GM12878 (cell line): Measurements from ENCODE around the gene MYLK4. TPM values are rescaled to one million over a fixed set of nuclear protein-coding genes. Genes with fewer than 3 reads are reported as not detected.

Experiments used
- ATAC-seq: fragments of 200-7000 bp; cut with Tn5 transposase; 3 replicates; pipeline ENCODE4 v1.9.1; 2020; ENCODE audit warnings: mild to moderate bottlenecking, moderate library complexity
- BruUV-seq: library from RNA; stranded (reverse); fragments of 400-500 nt; replicated peaks from 2 replicates; lab custom pipeline; 2021; lab: Mats Ljungman, UMichigan
- CTCF ChIA-PET: fragments of 300-600 bp; sonication (Branson Sonifier 250); formaldehyde crosslinking; extraction: SDS; loops from one replicate; lab custom pipeline; 2021; ENCODE audit warnings: inconsistent platforms; lab: Yijun Ruan, JAX
- POLR2A ChIA-PET: fragments of 350-600 bp; formaldehyde crosslinking; extraction: SDS; loops from one replicate; lab custom pipeline; 2021; ENCODE audit warnings: inconsistent platforms; lab: Charles Lee
- RAD21 ChIA-PET: fragments of 300-600 bp; sonication (Branson Sonifier 250); formaldehyde crosslinking; loops from one replicate; lab custom pipeline; 2023; ENCODE audit warnings: antibody characterized with exemption; ENCODE audit not compliant: unreplicated experiment; lab: Charles Lee
- SMC1A ChIA-PET: fragments of 300-600 bp; sonication (Branson Sonifier 250); formaldehyde crosslinking; loops from one replicate; lab custom pipeline; 2023; ENCODE audit not compliant: unreplicated experiment, uncharacterized antibody; lab: Charles Lee
- DNase-seq: peaks from one replicate; pipeline ENCODE4 v3.0.0-alpha.2; 2011; ENCODE audit warnings: low read depth, low spot score
- FAIRE-seq: peaks from 3 replicates; lab custom pipeline; 2011; peaks lifted over from hg19 to GRCh38; lab: Jason Lieb, UNC
- H2AFZ ChIP-seq: 2 replicates; pipeline ENCODE4 v1.6.0; 2011; ENCODE audit warnings: low read depth, low read length, control low read depth; ENCODE audit not compliant: control insufficient read depth
- H3K27ac ChIP-seq: 2 replicates; pipeline ENCODE4 v1.5.1; 2011; ENCODE audit warnings: control low read depth; ENCODE audit not compliant: control insufficient read depth, insufficient read depth
- H3K27me3 ChIP-seq, 2 experiments: replicated peaks in 1 of 2; 2 replicates each; pipeline versions ENCODE4 v1.6.0 to v1.6.1; 2011; ENCODE audit warnings: low read length in 1 of 2; ENCODE audit not compliant: control insufficient read depth in 2 of 2, insufficient read depth in 2 of 2
- H3K36me3 ChIP-seq, 2 experiments: 2 replicates each; pipeline ENCODE4 v1.5.1; 2011; ENCODE audit warnings: low read length in 1 of 2; ENCODE audit not compliant: control insufficient read depth in 2 of 2, insufficient read depth in 2 of 2
- H3K4me1 ChIP-seq: 2 replicates; pipeline ENCODE4 v1.6.1; 2011; ENCODE audit warnings: mild to moderate bottlenecking, low read length, moderate library complexity, mixed read lengths; ENCODE audit not compliant: control insufficient read depth, insufficient read depth
- H3K4me2 ChIP-seq: 2 replicates; pipeline ENCODE4 v1.6.0; 2011; ENCODE audit warnings: control low read depth; ENCODE audit not compliant: control insufficient read depth, insufficient read depth
- H3K4me3 ChIP-seq: fragments of 200-600 bp; sonication (generic); 2 replicates; pipeline ENCODE4 v1.5.1; 2016
- H3K79me2 ChIP-seq: 2 replicates; pipeline ENCODE4 v1.6.0; 2011; ENCODE audit warnings: low read length; ENCODE audit not compliant: control insufficient read depth, insufficient read depth
- H3K9ac ChIP-seq: 2 replicates; pipeline ENCODE4 v1.8.0; 2011; ENCODE audit warnings: low read length, control low read depth, mixed read lengths; ENCODE audit not compliant: control insufficient read depth, insufficient read depth
- H3K9me3 ChIP-seq: replicated peaks from 3 replicates; pipeline ENCODE4 v1.5.1; 2011; ENCODE audit warnings: mild to moderate bottlenecking, low read length; ENCODE audit not compliant: control insufficient read depth, insufficient read depth
- H4K20me1 ChIP-seq: 2 replicates; pipeline ENCODE4 v1.6.0; 2011; ENCODE audit not compliant: control insufficient read depth, insufficient read depth
- IRF4 ChIP-seq: IDR thresholded peaks from 2 replicates; pipeline ENCODE4 v1.6.1; 2011; ENCODE audit warnings: low read depth, low read length
- MEF2A ChIP-seq: IDR thresholded peaks from 2 replicates; pipeline ENCODE4 v1.6.1; 2011; ENCODE audit warnings: low read depth, mild to moderate bottlenecking, low read length, moderate library complexity; ENCODE audit not compliant: insufficient read depth
- MEF2B ChIP-seq: fragments of 450-650 bp; IDR thresholded peaks from 2 replicates; pipeline ENCODE4 v1.6.1; 2018; ENCODE audit warnings: mild to moderate bottlenecking, moderate library complexity; ENCODE audit not compliant: partially characterized antibody, poor library complexity, severe bottlenecking
- NFXL1 ChIP-seq: fragments of 450-650 bp; IDR thresholded peaks from 2 replicates; pipeline ENCODE4 v1.6.1; 2017; ENCODE audit warnings: antibody characterized with exemption, mild to moderate bottlenecking, borderline replicate concordance
- POLR2A ChIP-seq: IDR thresholded peaks from 2 replicates; pipeline ENCODE4 v1.6.1; 2011; ENCODE audit warnings: low read depth, mild to moderate bottlenecking, low read length
- POU2F2 ChIP-seq: IDR thresholded peaks from 3 replicates; pipeline ENCODE4 v1.6.1; 2011; ENCODE audit warnings: low read depth, mild to moderate bottlenecking, low read length, borderline replicate concordance
- SPI1 ChIP-seq: IDR thresholded peaks from 2 replicates; pipeline ENCODE4 v1.6.1; 2011; ENCODE audit warnings: low read depth, mild to moderate bottlenecking, low read length, moderate library complexity, borderline replicate concordance; ENCODE audit not compliant: insufficient read depth
- SRF ChIP-seq, 2 experiments: IDR thresholded peaks; 2 replicates each; pipeline ENCODE4 v1.6.1; 2011; ENCODE audit warnings: low read depth in 2 of 2, low read length in 2 of 2, mild to moderate bottlenecking in 1 of 2, moderate library complexity in 1 of 2
- TCF3 ChIP-seq: IDR thresholded peaks from 2 replicates; pipeline ENCODE4 v1.6.1; 2012; ENCODE audit warnings: low read depth, mild to moderate bottlenecking, low read length, borderline replicate concordance; ENCODE audit not compliant: insufficient read depth
- ZNF592 ChIP-seq: fragments of 450-650 bp; IDR thresholded peaks from 2 replicates; pipeline ENCODE4 v1.6.1; 2017; ENCODE audit warnings: mild to moderate bottlenecking, moderate library complexity
- WGBS: methylation state at CpG from one replicate; pipeline ENCODE4 v1.1.6; 2016; ENCODE audit warnings: low lambda C conversion rate; ENCODE audit not compliant: insufficient replicate concordance, insufficient coverage; ENCODE audit errors: missing lambda C conversion rate; 5-methylcytosine and 5-hydroxymethylcytosine counted together
- in situ Hi-C: fragments of 300-500 bp; cut with MboI; formaldehyde crosslinking; loops from 9 replicates; pipeline ENCODE4 v1.14.3; 2018; ENCODE audit warnings: mixed read lengths
- intact Hi-C: fragments of 100-400 bp; cut with micrococcal nuclease; formaldehyde crosslinking; loops from one replicate; pipeline ENCODE4 v1.14.2; 2022; ENCODE audit not compliant: unreplicated experiment
- polyA plus RNA-seq, 11 experiments: library from polyadenylated mRNA; depleted of rRNA in 4 of 11; unstranded in 6 of 11; stranded (reverse) in 5 of 11; fragments of >200 nt; fragmentation: Nextera tagmentation in 4 of 11; fragmentation: Illumina TruSeq in 1 of 11; extraction: Ambion mirVana in 4 of 11; extraction: Trizol in 1 of 11; gene quantifications; 1 replicate in 1 of 11; 2 replicates in 10 of 11; pipeline versions ENCODE4 v1.2.1 to v1.2.3, GENCODE V29; 2011 to 2016; ENCODE audit warnings: inconsistent platforms in 2 of 11, missing spikeins in 2 of 11, low read depth in 1 of 11
- total RNA-seq, 4 experiments: library from RNA; depleted of rRNA in 3 of 4; stranded (reverse); fragments of >200 nt in 3 of 4; fragmentation: Illumina TruSeq in 1 of 4; extraction: Trizol in 1 of 4; gene quantifications; 2 replicates each; pipeline versions ENCODE4 v1.2.1 to v1.2.3, GENCODE V29; 2013 to 2021

MYLK4 gene
- total and polyA plus RNA-seq, 10 of the 15 experiments (the other 5 are each of a cell fraction or from before 2014, with no cell fraction given), result under 0.01 to 0.09 (median 0.05) TPM; not detected in 1

DNA sequence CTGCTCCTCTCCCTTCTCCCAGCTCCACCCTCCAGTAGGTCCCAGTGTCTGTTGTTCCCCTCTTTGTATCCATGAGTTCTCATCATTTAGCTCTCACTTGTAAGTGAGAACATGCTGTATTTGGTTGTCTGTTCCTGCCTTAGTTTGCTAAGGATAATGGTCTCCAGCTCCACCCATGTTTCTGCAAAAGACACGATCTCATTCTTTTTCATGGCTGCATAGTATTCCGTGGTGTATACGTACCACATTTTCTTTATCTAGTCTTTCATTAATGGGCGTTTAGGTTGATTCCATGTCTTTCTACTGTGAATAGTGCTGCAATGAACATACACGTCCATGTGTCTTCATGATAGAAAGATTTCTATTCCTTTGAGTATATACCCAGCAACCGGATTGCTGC lies 136.6 kb downstream of the MYLK4 start:
- Histone ChIP-seq H3K27me3 (peaks cover 2 to 3% of the 10 kb centered on the region in 2 experiments; a peak in 3 of 4 replicates), H3K4me2 (no peak overlapping the region), H3K4me1 (no peaks in the 10 kb centered on the region), H2AFZ (no peak overlapping the region), H3K27ac (no peak overlapping the region), H3K36me3 (no peaks in the 10 kb centered on the region), H3K9ac (no peak overlapping the region), H4K20me1 (no peaks in the 10 kb centered on the region), H3K9me3 (no peaks in the 10 kb centered on the region), H3K79me2 (no peaks in the 10 kb centered on the region), H3K4me3 (no peak overlapping the region)
- BruUV-seq, result no TSS peak
- 68% methylated on average over 6 of the region's 6 CpGs for WGBS
- ChIA-PET CTCF (no interaction called here), SMC1A (no interaction called here), POLR2A (no interaction called here)
- intact Hi-C loops, result no loop called here
- no peak for FAIRE-seq
- DNase-seq, result no peak
- TF ChIP-seq POLR2A, result no peak
- no peak for TF ChIP-seq ZNF592
- TF ChIP-seq POU2F2, result no peak
- no peak for TF ChIP-seq SRF (IDR thresholded peaks at IDR 0.05; ENCODE audit: low read depth in 2 of 2, low read length in 2 of 2)
- no peak for TF ChIP-seq SPI1
- TF ChIP-seq IRF4, result no peak
- no peak for TF ChIP-seq MEF2B
- TF ChIP-seq TCF3, result no peak
- no peak for TF ChIP-seq NFXL1
- TF ChIP-seq MEF2A, result no peak
- TF ChIP-seq, all 136 proteins: peak for 0
- no peak for ATAC-seq
- RAD21 ChIA-PET, result no interaction called here
- in situ Hi-C loops, result no loop called here

Other genes with a start within 250 kb of the MYLK4 start
- gene WRNIP1, start 14.5 kb upstream of the MYLK4 start, total RNA-seq (2014; rRNA removed), result 26.2 and 29.6 TPM in 2 replicates
- gene WRNIP1, start 14.5 kb upstream of the MYLK4 start, total RNA-seq (2014; rRNA removed; fragmentation: Illumina TruSeq; extraction: Trizol), result 23.1 and 23.5 TPM in 2 replicates
- 24.9 and 25.1 TPM in 2 replicates for gene WRNIP1, start 14.5 kb upstream of the MYLK4 start, total RNA-seq (2021)
- gene WRNIP1, start 14.5 kb upstream of the MYLK4 start, polyA plus RNA-seq (2011; rRNA removed), result 25.0 and 30.5 TPM in 2 replicates
- 17.8 and 30.2 TPM in 2 replicates for gene WRNIP1, start 14.5 kb upstream of the MYLK4 start, polyA plus RNA-seq (2014; fragmentation: Illumina TruSeq; extraction: Trizol)
- 10 to 100 TPM in 1 of 2 experiments, 1 to 10 TPM in 1; 9.3 to 13.6 TPM for gene WRNIP1, start 14.5 kb upstream of the MYLK4 start, polyA plus RNA-seq (2014; fragmentation: Nextera tagmentation; extraction: Ambion mirVana)
- 28.2 and 29.8 TPM in 2 replicates for gene WRNIP1, start 14.5 kb upstream of the MYLK4 start, polyA plus RNA-seq (2014; rRNA removed)
- 10 to 100 TPM; 13.1 to 14.2 TPM for gene WRNIP1, start 14.5 kb upstream of the MYLK4 start, polyA plus RNA-seq (2016; fragmentation: Nextera tagmentation; extraction: Ambion mirVana)
- 0.45 and 0.65 TPM in 2 replicates for gene SERPINB1, start 90.9 kb upstream of the MYLK4 start, total RNA-seq (2014; rRNA removed)
- gene SERPINB1, start 90.9 kb upstream of the MYLK4 start, total RNA-seq (2014; rRNA removed; fragmentation: Illumina TruSeq; extraction: Trizol), result 0.67 and 0.88 TPM in 2 replicates
- 1.6 TPM in 2 replicates for gene SERPINB1, start 90.9 kb upstream of the MYLK4 start, total RNA-seq (2021)
- 2.4 and 3.5 TPM in 2 replicates for gene SERPINB1, start 90.9 kb upstream of the MYLK4 start, polyA plus RNA-seq (2011; rRNA removed)
- 1.1 and 3.2 TPM in 2 replicates for gene SERPINB1, start 90.9 kb upstream of the MYLK4 start, polyA plus RNA-seq (2014; fragmentation: Illumina TruSeq; extraction: Trizol)
- 1 to 10 TPM in 1 of 2 experiments, under 1 TPM in 1; 0.82 to 1.8 TPM for gene SERPINB1, start 90.9 kb upstream of the MYLK4 start, polyA plus RNA-seq (2014; fragmentation: Nextera tagmentation; extraction: Ambion mirVana)
- 0.71 and 0.85 TPM in 2 replicates for gene SERPINB1, start 90.9 kb upstream of the MYLK4 start, polyA plus RNA-seq (2014; rRNA removed)
- under 1 TPM; 0.67 to 0.72 TPM for gene SERPINB1, start 90.9 kb upstream of the MYLK4 start, polyA plus RNA-seq (2016; fragmentation: Nextera tagmentation; extraction: Ambion mirVana)
- 4.7 and 5.6 TPM in 2 replicates for gene SERPINB9, start 152.4 kb upstream of the MYLK4 start, total RNA-seq (2014; rRNA removed)
- 5.4 and 5.5 TPM in 2 replicates for gene SERPINB9, start 152.4 kb upstream of the MYLK4 start, total RNA-seq (2014; rRNA removed; fragmentation: Illumina TruSeq; extraction: Trizol)
- gene SERPINB9, start 152.4 kb upstream of the MYLK4 start, total RNA-seq (2021), result 5.8 and 6.1 TPM in 2 replicates
- 133 and 141 TPM in 2 replicates for gene SERPINB9, start 152.4 kb upstream of the MYLK4 start, polyA plus RNA-seq (2011; rRNA removed)
- 6.7 and 7.3 TPM in 2 replicates for gene SERPINB9, start 152.4 kb upstream of the MYLK4 start, polyA plus RNA-seq (2014; fragmentation: Illumina TruSeq; extraction: Trizol)
- gene SERPINB9, start 152.4 kb upstream of the MYLK4 start, polyA plus RNA-seq (2014; fragmentation: Nextera tagmentation; extraction: Ambion mirVana), result 1 to 10 TPM; 2.0 to 3.7 TPM
- 3.8 and 5.9 TPM in 2 replicates for gene SERPINB9, start 152.4 kb upstream of the MYLK4 start, polyA plus RNA-seq (2014; rRNA removed)
- gene SERPINB9, start 152.4 kb upstream of the MYLK4 start, polyA plus RNA-seq (2016; fragmentation: Nextera tagmentation; extraction: Ambion mirVana), result 1 to 10 TPM; 4.1 to 4.2 TPM
- gene SERPINB6, start 220.6 kb upstream of the MYLK4 start, total RNA-seq (2014; rRNA removed), result 0.54 and 0.68 TPM in 2 replicates
- gene SERPINB6, start 220.6 kb upstream of the MYLK4 start, total RNA-seq (2014; rRNA removed; fragmentation: Illumina TruSeq; extraction: Trizol), result 0.49 and 0.88 TPM in 2 replicates
- gene SERPINB6, start 220.6 kb upstream of the MYLK4 start, total RNA-seq (2021), result 0.66 and 1.2 TPM in 2 replicates
- 0.14 TPM in 1 of 2 replicates, not detected in the other for gene SERPINB6, start 220.6 kb upstream of the MYLK4 start, polyA plus RNA-seq (2011; rRNA removed)
- 0.68 and 0.98 TPM in 2 replicates for gene SERPINB6, start 220.6 kb upstream of the MYLK4 start, polyA plus RNA-seq (2014; fragmentation: Illumina TruSeq; extraction: Trizol)
- 1 to 10 TPM; 1.4 to 2.2 TPM for gene SERPINB6, start 220.6 kb upstream of the MYLK4 start, polyA plus RNA-seq (2014; fragmentation: Nextera tagmentation; extraction: Ambion mirVana)
- 0.45 and 0.58 TPM in 2 replicates for gene SERPINB6, start 220.6 kb upstream of the MYLK4 start, polyA plus RNA-seq (2014; rRNA removed)
- under 1 TPM; 0.37 to 0.39 TPM for gene SERPINB6, start 220.6 kb upstream of the MYLK4 start, polyA plus RNA-seq (2016; fragmentation: Nextera tagmentation; extraction: Ambion mirVana)
- 0.68 and 0.76 TPM in 2 replicates for gene NQO2, start 249.0 kb upstream of the MYLK4 start, total RNA-seq (2014; rRNA removed)
- 0.64 and 0.81 TPM in 2 replicates for gene NQO2, start 249.0 kb upstream of the MYLK4 start, total RNA-seq (2014; rRNA removed; fragmentation: Illumina TruSeq; extraction: Trizol)
- gene NQO2, start 249.0 kb upstream of the MYLK4 start, total RNA-seq (2021), result 1.3 and 2.2 TPM in 2 replicates
- 0.73 and 1.1 TPM in 2 replicates for gene NQO2, start 249.0 kb upstream of the MYLK4 start, polyA plus RNA-seq (2011; rRNA removed)
- gene NQO2, start 249.0 kb upstream of the MYLK4 start, polyA plus RNA-seq (2014; fragmentation: Illumina TruSeq; extraction: Trizol), result 0.29 and 0.79 TPM in 2 replicates
- under 1 TPM; 0.55 to 0.66 TPM for gene NQO2, start 249.0 kb upstream of the MYLK4 start, polyA plus RNA-seq (2014; fragmentation: Nextera tagmentation; extraction: Ambion mirVana)
- 0.76 and 1.2 TPM in 2 replicates for gene NQO2, start 249.0 kb upstream of the MYLK4 start, polyA plus RNA-seq (2014; rRNA removed)
- 1 to 10 TPM; 2.4 to 2.6 TPM for gene NQO2, start 249.0 kb upstream of the MYLK4 start, polyA plus RNA-seq (2016; fragmentation: Nextera tagmentation; extraction: Ambion mirVana)